HUES64 (cell line): Measurements from ENCODE around the gene LACTB.
"Not testable (repeated sequence)": the region's sequence is repeated elsewhere in the genome, so short reads cannot be mapped to it uniquely, and the experiment has no call there.

ENCODE experiments used
- H3K27ac ChIP-seq: 2 replicates; pipeline ENCODE4 v1.7.0; 2013; ENCODE audit warnings: low read depth, low read length, inconsistent platforms
- H3K27me3 ChIP-seq: 2 replicates; pipeline ENCODE4 v1.6.1; 2013; ENCODE audit warnings: mild to moderate bottlenecking, low read length; ENCODE audit not compliant: insufficient read depth
- H3K36me3 ChIP-seq: 2 replicates; pipeline ENCODE4 v1.6.1; 2013; ENCODE audit warnings: mild to moderate bottlenecking, low read length; ENCODE audit not compliant: insufficient read depth
- H3K4me1 ChIP-seq: 2 replicates; pipeline ENCODE4 v1.6.1; 2013; ENCODE audit warnings: mild to moderate bottlenecking, low read length, moderate library complexity; ENCODE audit not compliant: insufficient read depth
- H3K4me3 ChIP-seq: 2 replicates; pipeline ENCODE4 v1.5.1; 2013; ENCODE audit warnings: mild to moderate bottlenecking, low read length, moderate library complexity
- H3K9ac ChIP-seq: 2 replicates; pipeline ENCODE4 v1.6.1; 2013; ENCODE audit warnings: mild to moderate bottlenecking, low read depth, low read length
- H3K9me3 ChIP-seq: 2 replicates; pipeline ENCODE4 v1.6.1; 2013; ENCODE audit warnings: low read depth, low read length; ENCODE audit not compliant: insufficient read depth
- WGBS: fragments of 150-250, 120-280 bp; methylation state at CpG from one replicate; pipeline ENCODE4 v1.1.7; 2013; ENCODE audit warnings: missing lambda C conversion rate; 5-methylcytosine and 5-hydroxymethylcytosine counted together

Gene LACTB

DNA sequence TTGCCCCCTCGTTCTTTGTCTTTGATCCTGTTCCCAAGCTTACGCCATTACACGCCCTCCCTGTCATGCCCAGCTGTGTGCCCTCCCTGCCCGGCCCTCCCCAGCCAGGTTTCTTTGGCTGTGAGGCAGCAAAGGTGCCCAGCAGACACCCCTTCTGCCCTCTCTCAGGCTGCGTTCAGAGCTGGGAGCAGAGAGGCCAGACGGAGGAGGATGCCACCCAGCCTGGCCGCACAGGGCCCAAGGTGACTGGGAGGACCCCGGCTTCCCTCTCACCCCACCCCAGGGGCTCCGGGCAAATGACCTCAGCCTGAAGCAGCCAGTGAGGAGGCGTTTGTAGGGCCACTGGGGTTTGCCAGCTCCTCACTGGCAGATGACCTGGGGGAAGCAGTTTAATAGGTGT is 30.8 kb upstream of the LACTB start:
- H3K4me1 ChIP-seq = peaks cover 37% of the 10 kb centered on the region
- H3K9me3 ChIP-seq = no peaks in the 10 kb centered on the region
- no peaks in the 10 kb centered on the region for H3K27me3 ChIP-seq
- H3K4me3 ChIP-seq = no peak overlapping the region
- H3K9ac ChIP-seq = no peak overlapping the region
- no peak overlapping the region for H3K27ac ChIP-seq
- 92% methylated on average over 10 of the region's 10 CpGs for WGBS
- no peaks in the 10 kb centered on the region for H3K36me3 ChIP-seq

DNA sequence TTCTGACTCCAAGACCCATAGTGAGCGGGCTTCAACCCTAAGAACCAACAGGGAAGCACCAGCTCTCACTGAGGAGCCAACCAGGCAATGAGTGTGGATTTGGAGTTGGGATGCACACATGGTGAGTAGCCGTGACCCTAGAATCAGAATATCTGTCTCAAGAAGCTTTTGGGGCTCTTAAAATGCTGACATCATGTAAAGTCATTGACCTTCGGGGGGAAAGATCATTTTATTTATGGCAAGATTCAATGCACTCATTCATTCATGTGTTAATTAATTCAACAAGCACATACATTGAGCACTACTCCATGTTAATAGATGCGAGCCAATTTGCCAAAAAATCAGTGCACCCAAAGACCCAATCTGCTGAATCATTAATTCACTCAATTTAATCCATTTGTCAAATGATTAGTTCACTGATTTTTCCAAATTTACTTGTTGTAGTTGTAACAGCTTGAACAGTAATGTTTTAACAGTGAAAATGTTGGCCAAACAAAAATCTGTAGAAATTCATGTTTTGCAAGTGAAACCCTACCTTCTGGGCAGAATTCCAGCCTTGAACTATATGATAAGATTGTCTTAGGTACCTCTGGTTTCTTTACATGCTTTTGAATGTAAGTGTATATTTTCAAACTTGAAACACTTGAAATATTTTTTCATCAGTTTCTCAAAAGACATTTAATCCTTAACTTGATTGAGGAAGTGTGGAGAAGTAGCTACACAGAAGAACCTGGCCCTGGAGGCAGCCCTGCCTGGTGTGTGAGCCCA is 29.8 kb upstream of the LACTB start:
- Histone ChIP-seq H3K36me3 (no peaks in the 10 kb centered on the region), H3K4me1 (peaks cover 29% of the 10 kb centered on the region), H3K9ac (no peak overlapping the region), H3K27ac (no peak overlapping the region), H3K27me3 (no peaks in the 10 kb centered on the region), H3K4me3 (no peak overlapping the region), H3K9me3 (no peaks in the 10 kb centered on the region)
- WGBS = 71% methylated on average over 4 of the region's 4 CpGs

DNA sequence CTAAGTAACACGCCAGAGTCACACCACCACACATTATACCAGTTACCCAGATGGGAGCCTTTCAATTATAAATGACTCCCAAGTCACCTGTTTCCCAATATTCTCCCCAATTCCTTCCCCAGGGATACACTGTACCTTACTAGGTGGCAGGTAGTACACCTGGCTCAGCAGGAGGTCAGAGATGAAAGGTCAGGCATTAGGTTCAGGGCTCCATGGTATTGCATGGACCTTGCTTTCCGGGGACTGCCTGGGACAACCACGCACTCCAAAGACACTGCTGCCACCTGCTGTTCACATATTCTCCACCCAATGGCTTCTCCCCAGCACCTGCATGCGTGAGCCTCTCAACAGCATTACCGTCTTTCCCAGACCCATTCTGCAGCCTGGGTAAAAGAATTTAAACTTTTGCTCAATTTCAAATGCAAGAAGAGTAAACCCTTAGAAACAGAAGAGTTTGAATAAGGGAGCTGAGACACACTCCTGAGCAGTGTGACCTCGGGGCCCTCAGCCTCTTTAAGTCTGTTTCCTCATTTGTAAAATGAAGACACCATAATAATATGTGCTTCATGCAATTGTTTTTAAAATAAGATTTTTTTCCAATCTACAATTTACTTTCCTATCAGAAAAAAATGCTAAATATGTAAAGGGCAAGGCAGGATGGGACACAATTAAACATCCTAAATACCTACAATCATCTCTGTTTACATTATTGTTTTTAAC is 28.0 kb upstream of the LACTB start:
- Histone ChIP-seq H3K4me1 (peaks cover 18% of the 10 kb centered on the region), H3K4me3 (no peak overlapping the region), H3K36me3 (no peaks in the 10 kb centered on the region), H3K27me3 (no peaks in the 10 kb centered on the region), H3K9me3 (no peaks in the 10 kb centered on the region), H3K27ac (no peak overlapping the region), H3K9ac (no peak overlapping the region)
- 29% methylated on average over 6 of the region's 6 CpGs for WGBS

DNA sequence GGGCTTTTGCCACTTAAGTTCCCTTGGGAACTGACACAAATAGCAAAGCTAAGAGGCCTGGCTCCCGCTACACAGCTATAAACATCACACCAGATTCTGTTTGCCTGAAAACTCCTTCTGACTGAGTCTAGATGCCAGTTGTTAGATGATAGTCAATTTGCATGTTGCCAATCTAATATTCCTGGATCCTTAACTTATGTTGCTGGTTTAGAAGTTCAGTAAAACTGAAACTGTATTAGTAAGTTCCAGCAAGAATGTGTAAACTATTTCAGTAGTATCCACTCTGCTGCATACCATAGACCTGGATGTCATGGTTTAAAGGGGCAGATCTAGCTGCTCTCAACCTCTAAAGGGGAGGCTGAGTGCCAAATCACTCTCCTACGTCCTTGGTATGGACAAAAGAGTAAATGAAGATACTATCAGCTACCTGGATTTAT is 27.1 kb upstream of the LACTB start:
- no peaks in the 10 kb centered on the region for H3K36me3 ChIP-seq
- no peaks in the 10 kb centered on the region for H3K9me3 ChIP-seq
- WGBS = 88% methylated on average over 2 of the region's 2 CpGs
- no peaks in the 10 kb centered on the region for H3K27me3 ChIP-seq
- no peak overlapping the region for H3K9ac ChIP-seq
- H3K4me3 ChIP-seq = no peak overlapping the region
- peaks cover 9% of the 10 kb centered on the region; the same call in 1 of the 2 replicates for H3K4me1 ChIP-seq
- no peak overlapping the region for H3K27ac ChIP-seq

DNA sequence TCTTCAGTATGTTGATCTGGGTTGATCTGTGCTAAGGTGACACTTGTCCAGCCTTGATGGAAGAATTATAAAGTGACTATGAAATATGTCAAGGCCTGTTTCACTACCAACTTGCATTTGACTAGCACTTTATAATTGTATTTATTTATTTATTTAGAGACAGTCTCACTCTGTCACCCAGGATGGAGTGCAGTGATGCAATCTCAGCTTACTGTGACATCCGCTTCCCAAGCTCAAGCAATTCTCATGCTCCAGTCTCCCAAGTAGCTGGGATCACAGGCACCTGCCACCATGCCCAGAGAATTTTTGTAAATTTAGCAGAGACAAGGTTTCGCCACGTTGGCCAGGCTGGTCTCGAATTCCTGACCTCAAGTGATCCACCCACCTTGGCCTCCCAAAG is 25.5 kb upstream of the LACTB start:
- no peak overlapping the region for H3K27ac ChIP-seq

DNA sequence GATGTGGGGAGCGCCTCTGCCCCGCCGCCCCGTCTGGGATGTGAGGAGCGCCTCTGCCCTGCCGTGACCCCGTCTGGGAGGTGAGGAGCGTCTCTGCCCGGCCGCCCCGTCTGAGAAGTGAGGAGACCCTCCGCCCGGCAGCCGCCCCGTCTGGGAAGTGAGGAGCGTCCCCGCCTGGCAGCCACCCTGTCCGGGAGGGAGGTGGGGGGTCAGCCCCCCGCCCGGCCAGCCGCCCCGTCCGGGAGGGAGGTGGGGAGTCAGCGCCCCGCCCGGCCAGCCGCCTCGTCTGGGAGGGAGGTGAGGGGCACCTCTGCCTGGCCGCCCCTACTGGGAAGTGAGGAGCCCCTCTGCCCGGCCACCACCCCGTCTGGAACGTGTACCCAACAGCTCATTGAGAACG is 22.8 kb upstream of the LACTB start:
- not testable (repeated sequence) for H3K9ac ChIP-seq, H3K4me1 ChIP-seq
- 93% methylated on average over 30 of the region's 33 CpGs for WGBS

More for the DNA sequence above, 25.5 kb upstream of the LACTB start:
- Histone ChIP-seq H3K4me1 (no peaks in the 10 kb centered on the region), H3K4me3 (no peak overlapping the region), H3K9me3 (no peaks in the 10 kb centered on the region; the same call in 1 of the 2 replicates), H3K9ac (no peak overlapping the region), H3K36me3 (no peaks in the 10 kb centered on the region), H3K27me3 (no peaks in the 10 kb centered on the region)
- 93% methylated on average over 4 of the region's 4 CpGs for WGBS

DNA sequence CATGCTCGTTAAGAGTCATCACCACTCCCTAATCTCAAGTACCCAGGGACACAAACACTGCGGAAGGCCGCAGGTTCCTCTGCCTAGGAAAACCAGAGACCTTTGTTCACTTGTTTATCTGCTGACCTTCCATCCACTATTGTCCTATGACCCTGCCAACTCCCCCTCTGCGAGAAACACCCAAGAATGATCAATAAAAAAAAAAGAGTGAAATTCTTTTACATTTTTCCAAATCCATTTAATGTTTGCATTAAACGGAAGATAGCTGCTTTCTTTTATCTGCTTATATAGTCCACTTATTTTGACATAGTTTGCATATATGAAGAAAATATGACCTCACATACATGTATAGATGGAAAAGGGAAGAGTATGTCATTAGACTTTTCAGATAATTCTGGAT is 22.1 kb upstream of the LACTB start:
- not testable (repeated sequence) for H3K9ac ChIP-seq, H3K27ac ChIP-seq, H3K27me3 ChIP-seq, H3K4me1 ChIP-seq, H3K9me3 ChIP-seq, H3K4me3 ChIP-seq, H3K36me3 ChIP-seq
- 100% methylated on average over 1 of the region's 5 CpGs for WGBS

More for the DNA sequence above, 22.8 kb upstream of the LACTB start:
- H3K36me3 ChIP-seq, H3K27ac ChIP-seq, H3K4me3 ChIP-seq, H3K9me3 ChIP-seq, H3K27me3 ChIP-seq: not testable (repeated sequence)

DNA sequence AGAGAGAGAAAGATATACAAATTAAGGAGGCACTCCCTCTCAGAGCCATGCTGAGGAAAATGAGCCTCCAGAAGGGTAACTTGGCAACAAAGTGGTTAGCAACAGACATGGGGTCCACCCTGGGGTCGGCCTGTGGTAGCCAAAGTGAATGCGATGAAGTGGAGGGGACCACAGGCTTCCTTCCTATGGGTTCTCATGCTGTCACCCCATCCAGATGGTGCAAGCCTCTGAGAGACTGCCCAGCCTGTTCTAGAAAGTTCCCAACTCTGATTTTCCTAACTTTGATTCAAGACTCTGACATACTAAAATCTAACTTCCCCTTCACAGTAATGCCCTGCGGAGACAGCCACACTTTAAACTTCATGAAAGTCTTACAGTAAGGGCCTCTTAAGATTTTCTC is 18.2 kb upstream of the LACTB start:
- Histone ChIP-seq H3K27ac (no peak overlapping the region), H3K36me3 (no peaks in the 10 kb centered on the region), H3K27me3 (no peaks in the 10 kb centered on the region), H3K9ac (no peak overlapping the region), H3K9me3 (no peaks in the 10 kb centered on the region; the same call in 1 of the 2 replicates), H3K4me3 (no peak overlapping the region), H3K4me1 (no peaks in the 10 kb centered on the region)
- 94% methylated on average over 3 of the region's 3 CpGs for WGBS

DNA sequence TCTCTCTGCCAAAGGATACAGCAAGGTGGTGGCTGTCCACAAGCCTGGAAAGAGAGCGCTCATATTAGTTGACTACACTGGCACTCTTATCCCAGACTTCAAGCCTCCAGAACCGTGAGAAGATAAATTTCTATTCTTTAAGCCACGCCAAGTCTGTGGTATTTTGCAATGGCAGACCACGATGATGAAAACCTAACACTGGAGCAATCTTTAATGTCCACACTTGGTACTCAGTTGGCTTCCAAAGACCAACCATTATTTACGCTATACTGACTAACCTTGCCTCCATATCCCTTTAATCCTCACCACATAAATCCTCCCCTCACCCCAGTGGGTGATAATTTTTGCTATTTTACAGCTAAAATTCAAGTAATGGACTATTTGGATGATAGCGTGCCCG is 16.9 kb upstream of the LACTB start:
- WGBS = 82% methylated on average over 7 of the region's 7 CpGs
- Histone ChIP-seq H3K9ac (no peak overlapping the region), H3K36me3 (no peaks in the 10 kb centered on the region), H3K4me1 (no peaks in the 10 kb centered on the region), H3K27ac (no peak overlapping the region), H3K27me3 (no peaks in the 10 kb centered on the region), H3K4me3 (no peak overlapping the region), H3K9me3 (no peaks in the 10 kb centered on the region; the same call in 1 of the 2 replicates)

DNA sequence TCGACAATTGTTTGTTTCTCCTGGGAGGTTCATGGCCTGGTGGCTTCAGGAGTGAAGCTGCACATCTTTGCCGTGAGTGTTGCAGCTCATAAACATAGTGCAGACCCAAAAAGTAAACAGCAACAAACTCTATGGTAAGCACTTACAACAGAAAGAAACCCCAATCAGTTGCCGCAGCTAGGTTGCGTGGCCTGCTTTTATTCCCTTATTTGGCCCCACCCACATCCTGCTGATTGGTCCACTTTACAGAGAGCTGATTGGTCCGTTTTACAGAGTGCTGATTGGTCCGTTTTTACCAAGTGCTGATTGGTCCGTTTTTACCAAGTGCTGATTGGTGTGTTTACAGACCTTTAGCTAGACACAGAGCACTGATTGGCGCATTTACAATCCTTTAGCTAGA is 16.3 kb upstream of the LACTB start:
- H3K9ac ChIP-seq, H3K27ac ChIP-seq, H3K36me3 ChIP-seq, H3K9me3 ChIP-seq, H3K27me3 ChIP-seq, H3K4me1 ChIP-seq, H3K4me3 ChIP-seq: not testable (repeated sequence)
- 82% methylated on average over 8 of the region's 8 CpGs for WGBS

DNA sequence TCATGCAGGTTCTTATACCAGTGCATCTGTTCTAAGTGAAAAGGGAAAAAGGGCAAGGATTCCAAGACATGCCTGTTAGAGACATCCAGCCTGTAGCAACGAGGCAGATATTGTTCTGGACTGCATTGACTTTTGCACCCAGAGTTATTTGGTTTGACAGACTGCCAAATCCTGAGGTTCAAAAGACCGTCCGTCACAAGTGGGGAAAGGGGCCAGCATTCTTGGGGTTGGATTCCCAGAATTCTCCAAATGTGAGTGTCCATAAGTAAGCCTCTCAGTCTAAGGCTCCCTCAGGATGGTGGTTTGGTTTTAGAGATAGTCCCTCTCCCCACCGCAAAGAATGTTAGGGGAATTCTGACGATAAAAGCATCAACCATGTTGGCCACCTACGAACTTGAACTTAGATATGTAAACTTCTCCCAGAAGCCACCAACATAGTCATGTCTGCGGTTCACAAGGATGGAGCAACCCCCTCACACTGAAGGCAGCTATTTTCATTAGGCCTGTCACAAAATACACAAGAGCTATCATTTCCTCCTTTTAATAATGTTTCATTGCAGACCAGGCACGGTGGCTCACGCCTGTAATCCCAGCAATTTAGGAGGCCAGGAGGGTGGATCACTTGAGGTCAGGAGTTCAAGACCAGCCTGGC is 13.6 kb upstream of the LACTB start:
- WGBS = 88% methylated on average over 9 of the region's 9 CpGs
- Histone ChIP-seq H3K4me1 (no peaks in the 10 kb centered on the region), H3K9me3 (no peaks in the 10 kb centered on the region), H3K4me3 (no peak overlapping the region), H3K27me3 (no peaks in the 10 kb centered on the region), H3K36me3 (no peaks in the 10 kb centered on the region), H3K27ac (no peak overlapping the region), H3K9ac (no peak overlapping the region)
